T-helper 1 cell treated with Interleukin-12 subunit alpha and Interleukin-12 subunit beta and Interleukin-4 antibody, amounts not matched to agents 30 ng/mL and 1 ng/mL, for 36 hours (primary cell): ENCODE data around the gene LRRC28. TPM values are rescaled to one million over a fixed set of nuclear protein-coding genes. Genes with fewer than 3 reads are reported as not detected.
"Not testable (repeated sequence)": the region's sequence is repeated elsewhere in the genome, so short reads cannot be mapped to it uniquely, and the experiment has no call there.

ENCODE experiments used
- intact Hi-C: fragments of 100-400 bp; cut with micrococcal nuclease; formaldehyde crosslinking; loops from one replicate; pipeline ENCODE4 v1.15.1; 2024
- total RNA-seq: library from RNA; stranded (reverse); gene quantifications from 2 replicates; pipeline ENCODE4 v1.2.3, GENCODE V29; 2022

LRRC28 gene
- total RNA-seq, result 18.3 and 20.8 TPM in 2 replicates

GRCh38 chr15:99250857-99251841, at the start of gene LRRC28:
Gene LRRC28 (plus strand): TSS chr15:99251481. CDS start chr15:99255958, 4,477 bp downstream.
- intact Hi-C loops, result loop anchor here (1.0 to 2.0 kb wide), 10 partner anchors 11 to 1352 kb away; partner anchors contain the start of genes ASB7, IGF1R, LINS1 and LYSMD4

GRCh38 chr15:99202176-99202552, 49.1 kb upstream of the LRRC28 start:
- intact Hi-C loops, result no loop called here

GRCh38 chr15:99207672-99208071, 43.6 kb upstream of the LRRC28 start:
- intact Hi-C loops, result no loop called here

- intact Hi-C loops, result no loop called here
Measured at GRCh38 chr15:99209326-99209725, 42.0 kb upstream of the LRRC28 start.

GRCh38 chr15:99210334-99210733, 40.9 kb upstream of the LRRC28 start:
- intact Hi-C loops, result loop anchor here (5.0 to 10.0 kb wide), 2 partner anchors 48 to 436 kb away; no protein-coding TSS in a partner anchor

- intact Hi-C loops, result loop anchor here (5.0 to 10.0 kb wide), 2 partner anchors 50 to 437 kb away; no protein-coding TSS in a partner anchor
Measured at GRCh38 chr15:99211926-99212325, 39.4 kb upstream of the LRRC28 start.

GRCh38 chr15:99212406-99212805, 38.9 kb upstream of the LRRC28 start:
- intact Hi-C loops, result loop anchor here (5.0 to 10.0 kb wide), 2 partner anchors 50 to 438 kb away; no protein-coding TSS in a partner anchor

- intact Hi-C loops, result loop anchor here (1.0 to 10.0 kb wide), 6 partner anchors 51 to 771 kb away; partner anchors contain the start of gene SYNM
Measured at GRCh38 chr15:99213187-99213811, 38.0 kb upstream of the LRRC28 start.

- intact Hi-C loops, result loop anchor here (5.0 kb wide), 1 partner anchor 917 kb away; no protein-coding TSS in a partner anchor
Measured at GRCh38 chr15:99224372-99225214, 26.7 kb upstream of the LRRC28 start.

GRCh38 chr15:99226802-99227201, 24.5 kb upstream of the LRRC28 start:
- intact Hi-C loops, result loop anchor here (5.0 kb wide), 1 partner anchor 920 kb away; no protein-coding TSS in a partner anchor

- intact Hi-C loops, result loop anchor here (5.0 kb wide), 1 partner anchor 921 kb away; no protein-coding TSS in a partner anchor
Measured at GRCh38 chr15:99228120-99228770, 23.0 kb upstream of the LRRC28 start.

GRCh38 chr15:99230867-99231266, 20.4 kb upstream of the LRRC28 start:
- intact Hi-C loops, result no loop called here

- intact Hi-C loops, result no loop called here
Measured at GRCh38 chr15:99232740-99233139, 18.5 kb upstream of the LRRC28 start.

- intact Hi-C loops, result not testable (repeated sequence)
Measured at GRCh38 chr15:99234160-99234559, 17.1 kb upstream of the LRRC28 start.

- intact Hi-C loops, result no loop called here
Measured at GRCh38 chr15:99238849-99239248, 12.4 kb upstream of the LRRC28 start.

GRCh38 chr15:99239545-99240198, 11.6 kb upstream of the LRRC28 start:
- intact Hi-C loops, result loop anchor here (1.0 kb wide), 1 partner anchor 12 kb away; the partner anchor contains the start of gene LRRC28

GRCh38 chr15:99241752-99242151, 9.5 kb upstream of the LRRC28 start:
- intact Hi-C loops, result no loop called here

GRCh38 chr15:99244306-99244705, 7.0 kb upstream of the LRRC28 start:
- intact Hi-C loops, result no loop called here

- intact Hi-C loops, result no loop called here
Measured at GRCh38 chr15:99247062-99247461, 4.2 kb upstream of the LRRC28 start.
